Liver (tissue), 9 donors: ENCODE results near the gene ARHGAP23. TPM values are rescaled to one million over a fixed set of nuclear protein-coding genes. Genes with fewer than 3 reads are reported as not detected.

Experiments
- DNase-seq: peaks from one replicate; pipeline ENCODE4 v3.0.0-alpha.2; 2017; ENCODE audit warnings: low spot score
- H3K27ac ChIP-seq, 2 donors: one replicate each; pipeline ENCODE4 v1.7.0; 2013; ENCODE audit warnings: inconsistent platforms in 2 of 2, low read length in 2 of 2, control low read depth in 1 of 2, low read depth in 1 of 2, mild to moderate bottlenecking in 1 of 2
- H3K27me3 ChIP-seq, 4 donors: one replicate each; pipeline versions ENCODE4 v1.6.1 to v1.7.0; 2013; ENCODE audit warnings: low read length in 3 of 4, inconsistent platforms in 1 of 4, mild to moderate bottlenecking in 1 of 4, moderate library complexity in 1 of 4; ENCODE audit not compliant: control insufficient read depth in 4 of 4, insufficient read depth in 4 of 4
- H3K36me3 ChIP-seq, 4 donors: one replicate each; pipeline versions ENCODE4 v1.6.1 to v1.7.0; 2013; ENCODE audit warnings: low read length in 3 of 4, mild to moderate bottlenecking in 3 of 4, low read depth in 1 of 4, moderate library complexity in 1 of 4; ENCODE audit not compliant: control insufficient read depth in 4 of 4, insufficient read depth in 3 of 4
- H3K4me1 ChIP-seq, 4 donors: one replicate each; pipeline versions ENCODE4 v1.6.1 to v1.7.0; 2013; ENCODE audit warnings: low read length in 3 of 4, mild to moderate bottlenecking in 3 of 4, moderate library complexity in 1 of 4; ENCODE audit not compliant: control insufficient read depth in 4 of 4, insufficient read depth in 4 of 4
- H3K4me3 ChIP-seq, 3 donors: one replicate each; pipeline versions ENCODE4 v1.6.1 to v1.7.0; 2013; ENCODE audit warnings: low read length in 3 of 3, control low read depth in 1 of 3, low read depth in 1 of 3, mild to moderate bottlenecking in 1 of 3
- H3K9ac ChIP-seq, 2 donors: one replicate each; pipeline ENCODE4 v1.7.0; 2013; ENCODE audit warnings: low read length in 2 of 2, mild to moderate bottlenecking in 2 of 2, moderate library complexity in 2 of 2, control low read depth in 1 of 2, low read depth in 1 of 2
- H3K9me3 ChIP-seq, 4 donors: one replicate each; pipeline versions ENCODE4 v1.6.1 to v1.7.0; 2013; ENCODE audit warnings: low read length in 3 of 4; ENCODE audit not compliant: control insufficient read depth in 4 of 4
- EGR1 ChIP-seq, 2 donors: IDR thresholded peaks; 2 replicates each; pipeline ENCODE4 v1.6.1; 2016 to 2018; ENCODE audit warnings: antibody characterized with exemption in 2 of 2, low read depth in 2 of 2
- FOXA1 ChIP-seq: IDR thresholded peaks from 2 replicates; pipeline ENCODE4 v1.6.1; 2016; ENCODE audit warnings: antibody characterized with exemption
- FOXA2 ChIP-seq: IDR thresholded peaks from 2 replicates; pipeline ENCODE4 v1.6.1; 2016; ENCODE audit warnings: antibody characterized with exemption
- GABPA ChIP-seq, 2 donors: IDR thresholded peaks in 1 of 2; conservative IDR thresholded peaks in 1 of 2; 2 replicates each; pipeline ENCODE4 v1.6.1; 2016; ENCODE audit warnings: antibody characterized with exemption in 2 of 2, mild to moderate bottlenecking in 1 of 2, moderate library complexity in 1 of 2
- HNF4A ChIP-seq, 2 donors: conservative IDR thresholded peaks; 2 replicates each; pipeline ENCODE4 v1.6.1; 2016; ENCODE audit warnings: antibody characterized with exemption in 2 of 2, mild to moderate bottlenecking in 2 of 2
- HNF4G ChIP-seq: IDR thresholded peaks from 2 replicates; pipeline ENCODE4 v1.6.1; 2016; ENCODE audit warnings: antibody characterized with exemption
- JUND ChIP-seq, 2 donors: IDR thresholded peaks; 2 replicates each; pipeline ENCODE4 v1.6.1; 2016; ENCODE audit warnings: antibody characterized with exemption in 2 of 2
- MAX ChIP-seq: IDR thresholded peaks from 2 replicates; pipeline ENCODE4 v1.6.1; 2016; ENCODE audit warnings: antibody characterized with exemption
- NR2F2 ChIP-seq: IDR thresholded peaks from 2 replicates; pipeline ENCODE4 v1.6.1; 2016; ENCODE audit warnings: antibody characterized with exemption
- RAD21 ChIP-seq, 2 donors: IDR thresholded peaks; 2 replicates each; pipeline ENCODE4 v1.6.1; 2016; ENCODE audit warnings: antibody characterized with exemption in 2 of 2, mild to moderate bottlenecking in 2 of 2
- REST ChIP-seq: IDR thresholded peaks from 2 replicates; pipeline ENCODE4 v1.6.1; 2016; ENCODE audit warnings: antibody characterized with exemption, mild to moderate bottlenecking
- RXRA ChIP-seq, 2 donors: IDR thresholded peaks; 2 replicates each; pipeline ENCODE4 v1.6.1; 2017 to 2018; ENCODE audit warnings: antibody characterized with exemption in 2 of 2, mild to moderate bottlenecking in 1 of 2
- SP1 ChIP-seq: IDR thresholded peaks from 2 replicates; pipeline ENCODE4 v1.6.1; 2018; ENCODE audit warnings: antibody characterized with exemption, mild to moderate bottlenecking
- TAF1 ChIP-seq: conservative IDR thresholded peaks from 2 replicates; pipeline ENCODE4 v1.6.1; 2016; ENCODE audit warnings: antibody characterized with exemption, mild to moderate bottlenecking
- YY1 ChIP-seq: IDR thresholded peaks from 2 replicates; pipeline ENCODE4 v1.6.1; 2016; ENCODE audit warnings: antibody characterized with exemption, mild to moderate bottlenecking
- ZBTB33 ChIP-seq: IDR thresholded peaks from 2 replicates; pipeline ENCODE4 v1.6.1; 2016; ENCODE audit warnings: antibody characterized with exemption
- WGBS: extraction: QIAGEN DNeasy Blood & Tissue Kit; methylation state at CpG from one replicate; pipeline ENCODE4 v1.1.7; 2013; 5-methylcytosine and 5-hydroxymethylcytosine counted together
- polyA plus RNA-seq, 2 donors: library from polyadenylated mRNA; stranded (reverse) in 1 of 2; unstranded in 1 of 2; fragments of 200-250 nt in 1 of 2; fragments of >200 nt in 1 of 2; fragmentation: Nextera tagmentation in 1 of 2; extraction: Ambion mirVana in 1 of 2; gene quantifications; one replicate each; pipeline versions ENCODE4 v1.2.1 to v1.2.3, GENCODE V29; 2013 to 2015
- total RNA-seq, 2 donors: library from RNA; depleted of rRNA; stranded (reverse); fragments of >200 nt; gene quantifications; one replicate each; pipeline ENCODE4 v1.2.3, GENCODE V29; 2014
- TF ChIP-seq, protein P1 (sequence below): fragments of 150-350 bp; IDR thresholded peaks from 2 replicates; pipeline ENCODE4 v1.5.1; 2017; ENCODE audit warnings: improper control_type of control experiment, low read depth, low read length; ENCODE audit not compliant: missing input control
- TF ChIP-seq, protein P2 (sequence below): IDR thresholded peaks from 2 replicates; pipeline ENCODE4 v1.6.1; 2016; ENCODE audit warnings: antibody characterized with exemption
- donor health status: healthy.
- donor health status: healthy.
- donor health status: healthy.
- donor health status: healthy.
- donor health status: healthy.

Gene ARHGAP23
- total and polyA plus RNA-seq, 4 donors: 0.28 to 31.8 (median 4.6) TPM

GRCh38 chr17:38558728-38559050, 130.4 kb downstream of the ARHGAP23 start:
- Histone ChIP-seq H3K27me3 (peaks cover 0 to 3% (median 0%) of the 10 kb centered on the region in 4 donors), H3K9me3 (no peaks in the 10 kb centered on the region), H3K4me1 (peaks cover 15 to 44% (median 35%) of the 10 kb centered on the region in 4 donors), H3K9ac (no peak overlapping the region), H3K4me3 (peak overlapping the region in 2 of 3 donors; percentile 12 to 42), H3K27ac (peak overlapping the region; percentile 92 to 93), H3K36me3 (no peaks in the 10 kb centered on the region)
- WGBS: 7% methylated on average over 10 of the region's 10 CpGs
- no peak for TF ChIP-seq HNF4G
- TF ChIP-seq JUND (IDR thresholded peaks at IDR 0.05): no peak
- TF ChIP-seq, protein P1, sequence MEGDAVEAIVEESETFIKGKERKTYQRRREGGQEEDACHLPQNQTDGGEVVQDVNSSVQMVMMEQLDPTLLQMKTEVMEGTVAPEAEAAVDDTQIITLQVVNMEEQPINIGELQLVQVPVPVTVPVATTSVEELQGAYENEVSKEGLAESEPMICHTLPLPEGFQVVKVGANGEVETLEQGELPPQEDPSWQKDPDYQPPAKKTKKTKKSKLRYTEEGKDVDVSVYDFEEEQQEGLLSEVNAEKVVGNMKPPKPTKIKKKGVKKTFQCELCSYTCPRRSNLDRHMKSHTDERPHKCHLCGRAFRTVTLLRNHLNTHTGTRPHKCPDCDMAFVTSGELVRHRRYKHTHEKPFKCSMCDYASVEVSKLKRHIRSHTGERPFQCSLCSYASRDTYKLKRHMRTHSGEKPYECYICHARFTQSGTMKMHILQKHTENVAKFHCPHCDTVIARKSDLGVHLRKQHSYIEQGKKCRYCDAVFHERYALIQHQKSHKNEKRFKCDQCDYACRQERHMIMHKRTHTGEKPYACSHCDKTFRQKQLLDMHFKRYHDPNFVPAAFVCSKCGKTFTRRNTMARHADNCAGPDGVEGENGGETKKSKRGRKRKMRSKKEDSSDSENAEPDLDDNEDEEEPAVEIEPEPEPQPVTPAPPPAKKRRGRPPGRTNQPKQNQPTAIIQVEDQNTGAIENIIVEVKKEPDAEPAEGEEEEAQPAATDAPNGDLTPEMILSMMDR: no peak
- no peak for TF ChIP-seq HNF4A (conservative IDR thresholded peaks at IDR 0.05)
- TF ChIP-seq, protein P2, sequence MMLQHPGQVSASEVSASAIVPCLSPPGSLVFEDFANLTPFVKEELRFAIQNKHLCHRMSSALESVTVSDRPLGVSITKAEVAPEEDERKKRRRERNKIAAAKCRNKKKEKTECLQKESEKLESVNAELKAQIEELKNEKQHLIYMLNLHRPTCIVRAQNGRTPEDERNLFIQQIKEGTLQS: no peak
- no peak for TF ChIP-seq FOXA1
- TF ChIP-seq SP1: no peak
- no peak for TF ChIP-seq EGR1 (IDR thresholded peaks at IDR 0.05; ENCODE audit: low read depth in 2 of 2)
- TF ChIP-seq GABPA (IDR thresholded peaks at IDR 0.05 in 1 of 2, conservative IDR thresholded peaks at IDR 0.05 in 1 of 2): no peak
- no peak for DNase-seq

- peaks cover 15 to 44% (median 35%) of the 10 kb centered on the region in 4 donors for H3K4me1 ChIP-seq
- H3K9ac ChIP-seq: peak overlapping the region in 1 of 2 donors; percentile 45
- peak overlapping the region; percentile 92 to 93 for H3K27ac ChIP-seq
- no peaks in the 10 kb centered on the region for H3K9me3 ChIP-seq
- H3K4me3 ChIP-seq: peak overlapping the region; percentile 15 to 42 (median 26)
- H3K27me3 ChIP-seq: peaks cover 0 to 3% (median 0%) of the 10 kb centered on the region in 4 donors
- no peaks in the 10 kb centered on the region for H3K36me3 ChIP-seq
- no peak for TF ChIP-seq FOXA1
- no peak for TF ChIP-seq ZBTB33
- no peak for TF ChIP-seq RAD21 (IDR thresholded peaks at IDR 0.05)
- TF ChIP-seq, protein P2: no peak
- peak in 1 of 2 donors; percentile 68 for TF ChIP-seq HNF4A (conservative IDR thresholded peaks at IDR 0.05)
- TF ChIP-seq REST: no peak
- TF ChIP-seq YY1: no peak
- peak in 1 of 2 donors; percentile 90 for TF ChIP-seq EGR1 (IDR thresholded peaks at IDR 0.05; ENCODE audit: low read depth in 2 of 2)
- TF ChIP-seq NR2F2: no peak
- TF ChIP-seq MAX: peak; percentile 14
- TF ChIP-seq, protein P1: peak; percentile 8
- no peak for TF ChIP-seq FOXA2
- peak; percentile 20 for TF ChIP-seq SP1
- TF ChIP-seq GABPA (IDR thresholded peaks at IDR 0.05 in 1 of 2, conservative IDR thresholded peaks at IDR 0.05 in 1 of 2): no peak
- TF ChIP-seq JUND (IDR thresholded peaks at IDR 0.05): no peak
- TF ChIP-seq HNF4G: no peak
- TF ChIP-seq RXRA (IDR thresholded peaks at IDR 0.05): no peak
- TF ChIP-seq TAF1: no peak
- DNase-seq: peak; percentile 73
- WGBS: 10% methylated on average over 44 of the region's 44 CpGs
Observed at GRCh38 chr17:38559051-38559879, 131.0 kb downstream of the ARHGAP23 start.
